SU-DHL-6 (cell line): Measurements from ENCODE around the gene KIF16B.

Experiments
- CTCF ChIP-seq: fragments of 200-600 bp; sonication (generic); IDR thresholded peaks from one replicate; pipeline ENCODE4 v1.5.1; 2017; ENCODE audit warnings: antibody characterized with exemption, mild to moderate bottlenecking, low read length, moderate library complexity; ENCODE audit not compliant: insufficient read depth, poor library complexity, severe bottlenecking
- EZH2phosphoT487 ChIP-seq: fragments of 200-600 bp; sonication (generic), shearing (Covaris generic); conservative IDR thresholded peaks from 2 replicates; pipeline ENCODE4 v1.6.1; 2018; ENCODE audit warnings: mild to moderate bottlenecking, antibody characterized with exemption, low read length, moderate library complexity, mixed read lengths

GRCh38 chr20:16539280-16540021, 33.8 kb downstream of the KIF16B start:
- TF ChIP-seq CTCF (no peak), EZH2phosphoT487 (no peak)
